Measurements from ENCODE around the gene CEP152.
"Not testable (repeated sequence)": the region's sequence is repeated elsewhere in the genome, so short reads cannot be mapped to it uniquely, and the experiment has no call there.

Gene CEP152

GRCh38 chr15:48802257-48802656 lies 8.6 kb downstream of the CEP152 start:
- Histone ChIP-seq H3K4me1 (ENCODE audit: control insufficient read depth, insufficient read depth, low read length) (no peaks in the 10 kb centered on the region), H3K4me3 (ENCODE audit: low read length) (no peak overlapping the region), H3K9ac (ENCODE audit: low read length) (no peak overlapping the region), H3K36me3 (ENCODE audit: control insufficient read depth, insufficient read depth, low read length) (no peaks in the 10 kb centered on the region), H3K27me3 (ENCODE audit: control insufficient read depth, insufficient read depth, low read length) (no peaks in the 10 kb centered on the region), H3K27ac (ENCODE audit: low read depth, low read length) (no peak overlapping the region)

GRCh38 chr15:48800811-48801455 lies 9.9 kb downstream of the CEP152 start:
- Histone ChIP-seq H3K4me3 (ENCODE audit: low read length) (no peak overlapping the region), H3K9ac (ENCODE audit: low read length) (no peak overlapping the region)

GRCh38 chr15:48800245-48800644 lies 10.6 kb downstream of the CEP152 start:
- H3K36me3 ChIP-seq (ENCODE audit: control insufficient read depth, insufficient read depth, low read length): no peaks in the 10 kb centered on the region
- H3K27me3 ChIP-seq (ENCODE audit: control insufficient read depth, insufficient read depth, low read length): no peaks in the 10 kb centered on the region
- no peaks in the 10 kb centered on the region for H3K4me1 ChIP-seq (ENCODE audit: control insufficient read depth, insufficient read depth, low read length)
- H3K9ac ChIP-seq (ENCODE audit: low read length): no peak overlapping the region
- no peak overlapping the region for H3K4me3 ChIP-seq (ENCODE audit: low read length)
- no peak overlapping the region for H3K27ac ChIP-seq (ENCODE audit: low read depth, low read length)

More at GRCh38 chr15:48800811-48801455, 9.9 kb downstream of the CEP152 start:
- Histone ChIP-seq H3K27me3 (ENCODE audit: control insufficient read depth, insufficient read depth, low read length) (no peaks in the 10 kb centered on the region), H3K36me3 (ENCODE audit: control insufficient read depth, insufficient read depth, low read length) (no peaks in the 10 kb centered on the region), H3K27ac (ENCODE audit: low read depth, low read length) (no peak overlapping the region), H3K4me1 (ENCODE audit: control insufficient read depth, insufficient read depth, low read length) (no peaks in the 10 kb centered on the region)

- Histone ChIP-seq H3K4me1 (ENCODE audit: control insufficient read depth, insufficient read depth, low read length) (no peaks in the 10 kb centered on the region), H3K27me3 (ENCODE audit: control insufficient read depth, insufficient read depth, low read length) (no peaks in the 10 kb centered on the region), H3K27ac (ENCODE audit: low read depth, low read length) (no peak overlapping the region), H3K4me3 (ENCODE audit: low read length) (no peak overlapping the region), H3K9ac (ENCODE audit: low read length) (no peak overlapping the region), H3K36me3 (ENCODE audit: control insufficient read depth, insufficient read depth, low read length) (no peaks in the 10 kb centered on the region)
Measured at GRCh38 chr15:48798319-48798718, 12.6 kb downstream of the CEP152 start.

- Histone ChIP-seq H3K27ac (ENCODE audit: low read depth, low read length) (no peak overlapping the region), H3K36me3 (ENCODE audit: control insufficient read depth, insufficient read depth, low read length) (no peaks in the 10 kb centered on the region), H3K9ac (ENCODE audit: low read length) (no peak overlapping the region), H3K27me3 (ENCODE audit: control insufficient read depth, insufficient read depth, low read length) (no peaks in the 10 kb centered on the region), H3K4me1 (ENCODE audit: control insufficient read depth, insufficient read depth, low read length) (no peaks in the 10 kb centered on the region), H3K4me3 (ENCODE audit: low read length) (no peak overlapping the region)
Measured at GRCh38 chr15:48796930-48797329, 13.9 kb downstream of the CEP152 start.

GRCh38 chr15:48796521-48796920 lies 14.3 kb downstream of the CEP152 start:
- Histone ChIP-seq H3K27ac (ENCODE audit: low read depth, low read length) (no peak overlapping the region), H3K9ac (ENCODE audit: low read length) (no peak overlapping the region), H3K4me1 (ENCODE audit: control insufficient read depth, insufficient read depth, low read length) (no peaks in the 10 kb centered on the region), H3K27me3 (ENCODE audit: control insufficient read depth, insufficient read depth, low read length) (no peaks in the 10 kb centered on the region), H3K4me3 (ENCODE audit: low read length) (no peak overlapping the region), H3K36me3 (ENCODE audit: control insufficient read depth, insufficient read depth, low read length) (no peaks in the 10 kb centered on the region)

GRCh38 chr15:48795901-48796300 lies 15.0 kb downstream of the CEP152 start:
- Histone ChIP-seq H3K4me3 (ENCODE audit: low read length) (no peak overlapping the region), H3K27ac (ENCODE audit: low read depth, low read length) (no peak overlapping the region), H3K36me3 (ENCODE audit: control insufficient read depth, insufficient read depth, low read length) (no peaks in the 10 kb centered on the region), H3K4me1 (ENCODE audit: control insufficient read depth, insufficient read depth, low read length) (no peaks in the 10 kb centered on the region), H3K9ac (ENCODE audit: low read length) (no peak overlapping the region), H3K27me3 (ENCODE audit: control insufficient read depth, insufficient read depth, low read length) (no peaks in the 10 kb centered on the region)

- Histone ChIP-seq H3K9ac (ENCODE audit: low read length) (no peak overlapping the region), H3K27ac (ENCODE audit: low read depth, low read length) (peak overlapping the region; percentile 3), H3K4me3 (ENCODE audit: low read length) (no peak overlapping the region)
Measured at GRCh38 chr15:48794697-48795134, 16.2 kb downstream of the CEP152 start.

GRCh38 chr15:48792408-48792807 lies 18.5 kb downstream of the CEP152 start:
- Histone ChIP-seq H3K36me3 (ENCODE audit: control insufficient read depth, insufficient read depth, low read length) (peaks cover 2% of the 10 kb centered on the region), H3K4me1 (ENCODE audit: control insufficient read depth, insufficient read depth, low read length) (no peaks in the 10 kb centered on the region), H3K4me3 (ENCODE audit: low read length) (no peak overlapping the region), H3K27me3 (ENCODE audit: control insufficient read depth, insufficient read depth, low read length) (no peaks in the 10 kb centered on the region), H3K27ac (ENCODE audit: low read depth, low read length) (no peak overlapping the region), H3K9ac (ENCODE audit: low read length) (no peak overlapping the region)

More at GRCh38 chr15:48794697-48795134, 16.2 kb downstream of the CEP152 start:
- H3K27me3 ChIP-seq (ENCODE audit: control insufficient read depth, insufficient read depth, low read length): no peaks in the 10 kb centered on the region
- H3K4me1 ChIP-seq (ENCODE audit: control insufficient read depth, insufficient read depth, low read length): no peaks in the 10 kb centered on the region
- no peaks in the 10 kb centered on the region for H3K36me3 ChIP-seq (ENCODE audit: control insufficient read depth, insufficient read depth, low read length)

- H3K36me3 ChIP-seq (ENCODE audit: control insufficient read depth, insufficient read depth, low read length); H3K27ac ChIP-seq (ENCODE audit: low read depth, low read length); H3K4me3 ChIP-seq (ENCODE audit: low read length); H3K9ac ChIP-seq (ENCODE audit: low read length); H3K4me1 ChIP-seq (ENCODE audit: control insufficient read depth, insufficient read depth, low read length); H3K27me3 ChIP-seq (ENCODE audit: control insufficient read depth, insufficient read depth, low read length): not testable (repeated sequence)
Measured at GRCh38 chr15:48790466-48791115, 20.3 kb downstream of the CEP152 start.

GRCh38 chr15:48785712-48786111 lies 25.2 kb downstream of the CEP152 start:
- peaks cover 2% of the 10 kb centered on the region for H3K36me3 ChIP-seq (ENCODE audit: control insufficient read depth, insufficient read depth, low read length)
- no peak overlapping the region for H3K4me3 ChIP-seq (ENCODE audit: low read length)
- no peaks in the 10 kb centered on the region for H3K27me3 ChIP-seq (ENCODE audit: control insufficient read depth, insufficient read depth, low read length)
- H3K9ac ChIP-seq (ENCODE audit: low read length): no peak overlapping the region
- H3K4me1 ChIP-seq (ENCODE audit: control insufficient read depth, insufficient read depth, low read length): no peaks in the 10 kb centered on the region
- H3K27ac ChIP-seq (ENCODE audit: low read depth, low read length): no peak overlapping the region

- Histone ChIP-seq H3K4me3 (ENCODE audit: low read length) (no peak overlapping the region), H3K36me3 (ENCODE audit: control insufficient read depth, insufficient read depth, low read length) (peaks cover 2% of the 10 kb centered on the region), H3K27me3 (ENCODE audit: control insufficient read depth, insufficient read depth, low read length) (no peaks in the 10 kb centered on the region), H3K9ac (ENCODE audit: low read length) (no peak overlapping the region), H3K4me1 (ENCODE audit: control insufficient read depth, insufficient read depth, low read length) (no peaks in the 10 kb centered on the region), H3K27ac (ENCODE audit: low read depth, low read length) (no peak overlapping the region)
Measured at GRCh38 chr15:48785195-48785594, 25.7 kb downstream of the CEP152 start.

- Histone ChIP-seq H3K9ac (ENCODE audit: low read length) (no peak overlapping the region), H3K4me1 (ENCODE audit: control insufficient read depth, insufficient read depth, low read length) (no peaks in the 10 kb centered on the region), H3K4me3 (ENCODE audit: low read length) (no peak overlapping the region), H3K36me3 (ENCODE audit: control insufficient read depth, insufficient read depth, low read length) (peaks cover 2% of the 10 kb centered on the region), H3K27ac (ENCODE audit: low read depth, low read length) (no peak overlapping the region), H3K27me3 (ENCODE audit: control insufficient read depth, insufficient read depth, low read length) (no peaks in the 10 kb centered on the region)
Measured at GRCh38 chr15:48784756-48785155, 26.1 kb downstream of the CEP152 start.
